Measurements from ENCODE around the gene LYSMD2.

Gene LYSMD2

DNA sequence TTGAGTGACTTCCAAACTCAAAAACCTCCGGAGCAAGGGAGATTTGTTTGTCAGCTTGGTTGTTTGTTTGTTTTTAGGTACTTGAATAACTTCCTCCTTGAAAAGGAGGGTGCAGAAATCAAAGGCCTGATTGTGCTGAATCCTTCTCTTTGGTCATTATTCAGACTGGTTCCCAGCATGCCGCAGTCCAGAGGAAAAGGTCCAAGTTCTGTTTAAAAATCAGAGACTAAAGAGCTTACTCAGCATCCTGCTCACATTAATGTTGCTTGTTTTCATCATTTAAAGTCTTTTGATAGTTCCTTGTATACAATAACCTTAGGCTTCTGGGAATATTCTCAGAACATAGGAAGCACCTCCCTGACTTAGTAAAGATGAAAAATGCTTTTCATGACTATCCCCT lies 57.1 kb downstream of the LYSMD2 start:
- Histone ChIP-seq H3K27me3 (ENCODE audit: control insufficient read depth in 1 of 2, insufficient read depth in 2 of 2, low read length in 2 of 2) (peaks cover 0 to 6% of the 10 kb centered on the region in 2 donors), H3K9me3 (ENCODE audit: low read length) (no peaks in the 10 kb centered on the region), H3K4me3 (ENCODE audit: low read depth in 1 of 2, low read length in 2 of 2) (no peak overlapping the region), H3K9ac (ENCODE audit: low read length) (no peak overlapping the region), H3K36me3 (ENCODE audit: insufficient read depth, low read length) (no peaks in the 10 kb centered on the region), H3K4me1 (ENCODE audit: insufficient read depth, low read length) (no peaks in the 10 kb centered on the region), H3K27ac (ENCODE audit: low read depth, low read length) (no peak overlapping the region)

DNA sequence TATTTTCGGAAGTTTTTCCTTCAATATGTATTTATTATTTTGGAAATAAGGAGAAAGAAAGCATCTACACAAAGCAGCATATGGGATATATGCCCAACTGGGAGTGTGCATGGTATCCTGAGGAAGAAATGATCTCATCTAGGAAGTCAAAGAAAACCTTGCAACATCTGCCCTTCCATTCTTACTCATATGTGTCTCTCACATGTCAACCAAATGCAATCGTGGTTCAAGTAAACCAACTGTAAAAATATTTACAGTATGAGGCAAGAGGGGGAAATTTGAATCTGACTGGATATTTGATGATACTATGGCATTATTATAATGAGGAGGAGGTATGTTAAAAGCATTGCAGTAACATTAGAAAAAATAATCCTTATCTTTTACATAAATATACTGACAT lies 59.4 kb downstream of the LYSMD2 start:
- peaks cover 0 to 6% of the 10 kb centered on the region in 2 donors for H3K27me3 ChIP-seq (ENCODE audit: control insufficient read depth in 1 of 2, insufficient read depth in 2 of 2, low read length in 2 of 2)
- no peaks in the 10 kb centered on the region for H3K9me3 ChIP-seq (ENCODE audit: low read length)
- H3K9ac ChIP-seq (ENCODE audit: low read length) = no peak overlapping the region
- no peak overlapping the region for H3K4me3 ChIP-seq (ENCODE audit: low read depth in 1 of 2, low read length in 2 of 2)
- no peaks in the 10 kb centered on the region for H3K4me1 ChIP-seq (ENCODE audit: insufficient read depth, low read length)
- no peak overlapping the region for H3K27ac ChIP-seq (ENCODE audit: low read depth, low read length)
- H3K36me3 ChIP-seq (ENCODE audit: insufficient read depth, low read length) = no peaks in the 10 kb centered on the region

DNA sequence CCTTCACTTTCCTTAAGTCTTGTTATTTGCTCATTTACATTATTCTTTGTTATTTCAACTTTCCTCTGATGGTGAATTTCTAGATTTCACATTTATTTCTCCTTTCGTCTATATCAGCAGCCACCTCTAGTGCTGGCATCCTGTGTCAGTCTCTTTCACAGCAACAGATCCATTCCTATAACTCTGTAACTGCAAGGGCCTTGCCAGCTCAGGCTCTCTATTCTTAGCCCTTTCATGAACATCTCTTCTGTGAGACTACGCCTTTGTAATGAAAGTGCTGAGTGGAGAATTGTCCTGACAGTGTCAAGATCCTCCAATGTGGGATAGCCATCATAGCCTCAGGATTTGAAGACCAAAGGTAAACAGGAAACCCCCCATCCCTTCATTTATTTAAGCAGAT lies 60.0 kb downstream of the LYSMD2 start:
- H3K27ac ChIP-seq (ENCODE audit: low read depth, low read length) = no peak overlapping the region
- H3K9ac ChIP-seq (ENCODE audit: low read length) = no peak overlapping the region
- no peaks in the 10 kb centered on the region for H3K4me1 ChIP-seq (ENCODE audit: insufficient read depth, low read length)
- H3K27me3 ChIP-seq (ENCODE audit: control insufficient read depth in 1 of 2, insufficient read depth in 2 of 2, low read length in 2 of 2) = peaks cover 0 to 6% of the 10 kb centered on the region in 2 donors
- no peaks in the 10 kb centered on the region for H3K9me3 ChIP-seq (ENCODE audit: low read length)
- H3K4me3 ChIP-seq (ENCODE audit: low read depth in 1 of 2, low read length in 2 of 2) = no peak overlapping the region
- H3K36me3 ChIP-seq (ENCODE audit: insufficient read depth, low read length) = no peaks in the 10 kb centered on the region

DNA sequence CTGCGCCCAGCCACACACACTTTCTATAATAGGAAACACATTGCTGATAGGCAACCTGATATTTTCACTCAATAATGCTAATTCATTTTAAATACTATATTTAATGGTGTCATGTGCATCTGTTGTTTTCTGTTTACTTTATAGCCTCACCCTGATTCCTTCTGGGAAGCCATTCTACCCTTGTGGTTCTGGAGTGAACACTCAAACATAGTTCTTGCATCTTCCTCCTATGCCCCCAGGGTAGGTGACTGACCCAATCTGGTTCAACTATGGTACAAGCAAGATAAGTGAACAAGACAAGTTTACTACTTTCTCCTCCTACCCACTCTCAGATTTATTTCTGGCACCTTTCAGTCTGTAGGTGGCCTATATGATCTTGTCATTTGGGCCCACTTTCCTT lies 60.4 kb downstream of the LYSMD2 start:
- no peaks in the 10 kb centered on the region for H3K4me1 ChIP-seq (ENCODE audit: insufficient read depth, low read length)
- H3K36me3 ChIP-seq (ENCODE audit: insufficient read depth, low read length) = no peaks in the 10 kb centered on the region
- H3K27me3 ChIP-seq (ENCODE audit: control insufficient read depth in 1 of 2, insufficient read depth in 2 of 2, low read length in 2 of 2) = peaks cover 0 to 6% of the 10 kb centered on the region in 2 donors
- H3K9me3 ChIP-seq (ENCODE audit: low read length) = no peaks in the 10 kb centered on the region
- no peak overlapping the region for H3K4me3 ChIP-seq (ENCODE audit: low read depth in 1 of 2, low read length in 2 of 2)
- no peak overlapping the region for H3K9ac ChIP-seq (ENCODE audit: low read length)
- no peak overlapping the region for H3K27ac ChIP-seq (ENCODE audit: low read depth, low read length)

DNA sequence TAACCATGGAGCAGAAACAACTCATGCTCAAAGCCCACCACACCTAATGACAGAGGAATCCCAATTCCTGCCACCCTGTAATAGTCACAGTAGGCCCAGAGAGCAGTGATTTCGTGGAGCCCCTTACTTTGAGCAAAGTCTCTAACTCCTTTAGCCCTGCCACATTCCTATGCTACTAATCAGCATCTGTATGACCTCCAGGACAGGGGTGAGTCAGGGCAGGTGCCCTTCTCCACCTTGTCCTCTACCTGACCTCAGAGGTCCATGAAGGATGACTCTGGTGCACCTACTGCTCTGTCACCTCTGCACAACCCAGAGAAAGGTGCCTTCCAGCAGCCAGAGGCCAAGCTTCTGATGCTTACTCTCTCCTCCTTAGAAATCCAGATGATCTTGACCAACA lies 62.2 kb downstream of the LYSMD2 start:
- no peaks in the 10 kb centered on the region for H3K4me1 ChIP-seq (ENCODE audit: insufficient read depth, low read length)
- H3K27ac ChIP-seq (ENCODE audit: low read depth, low read length) = no peak overlapping the region
- H3K27me3 ChIP-seq (ENCODE audit: control insufficient read depth in 1 of 2, insufficient read depth in 2 of 2, low read length in 2 of 2) = no peaks in the 10 kb centered on the region
- H3K4me3 ChIP-seq (ENCODE audit: low read depth in 1 of 2, low read length in 2 of 2) = no peak overlapping the region
- no peak overlapping the region for H3K9ac ChIP-seq (ENCODE audit: low read length)
- H3K36me3 ChIP-seq (ENCODE audit: insufficient read depth, low read length) = no peaks in the 10 kb centered on the region
- no peaks in the 10 kb centered on the region for H3K9me3 ChIP-seq (ENCODE audit: low read length)
